IPS-18a (cell line): ENCODE measurements around the gene GPR156.

Experiments used
- H3K27ac ChIP-seq: one replicate; pipeline ENCODE4 v1.5.1; 2013; ENCODE audit warnings: low read length
- H3K27me3 ChIP-seq: one replicate; pipeline ENCODE4 v1.6.1; 2013; ENCODE audit warnings: mild to moderate bottlenecking, low read length; ENCODE audit not compliant: control insufficient read depth, insufficient read depth
- H3K36me3 ChIP-seq: one replicate; pipeline ENCODE4 v1.6.1; 2013; ENCODE audit warnings: low read depth, low read length; ENCODE audit not compliant: control insufficient read depth
- H3K4me1 ChIP-seq: one replicate; pipeline ENCODE4 v1.6.1; 2013; ENCODE audit warnings: low read depth, low read length; ENCODE audit not compliant: control insufficient read depth
- H3K4me3 ChIP-seq: one replicate; pipeline ENCODE4 v1.5.1; 2013; ENCODE audit warnings: low read length
- H3K9ac ChIP-seq: one replicate; pipeline ENCODE4 v1.6.1; 2013; ENCODE audit warnings: mild to moderate bottlenecking, low read length, moderate library complexity
- H3K9me3 ChIP-seq: one replicate; pipeline ENCODE4 v1.6.1; 2013; ENCODE audit warnings: low read depth, low read length; ENCODE audit not compliant: control insufficient read depth

The GPR156 gene

DNA sequence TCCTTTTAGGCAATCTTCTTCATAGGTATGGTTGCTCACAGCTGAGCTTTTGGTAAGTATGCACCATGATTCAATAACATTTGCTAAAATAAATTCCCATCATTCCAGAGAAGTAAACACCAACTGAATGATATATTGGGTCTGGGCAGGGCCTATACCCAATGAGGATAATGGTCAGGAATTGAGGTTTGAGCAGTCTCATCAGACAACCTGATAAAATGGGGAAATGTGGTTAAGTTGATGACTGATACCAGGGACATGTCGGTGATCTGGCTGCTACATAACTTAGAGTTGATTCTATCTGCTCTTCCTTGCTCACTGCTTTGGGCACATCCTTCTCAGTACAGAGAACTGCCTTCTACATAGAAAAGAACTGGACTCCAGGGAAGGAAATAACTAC, 92.9 kb downstream of the GPR156 start:
- Histone ChIP-seq H3K4me3 (no peak overlapping the region), H3K27me3 (no peaks in the 10 kb centered on the region), H3K9ac (no peak overlapping the region), H3K9me3 (no peaks in the 10 kb centered on the region), H3K36me3 (no peaks in the 10 kb centered on the region), H3K4me1 (no peaks in the 10 kb centered on the region), H3K27ac (no peak overlapping the region)

DNA sequence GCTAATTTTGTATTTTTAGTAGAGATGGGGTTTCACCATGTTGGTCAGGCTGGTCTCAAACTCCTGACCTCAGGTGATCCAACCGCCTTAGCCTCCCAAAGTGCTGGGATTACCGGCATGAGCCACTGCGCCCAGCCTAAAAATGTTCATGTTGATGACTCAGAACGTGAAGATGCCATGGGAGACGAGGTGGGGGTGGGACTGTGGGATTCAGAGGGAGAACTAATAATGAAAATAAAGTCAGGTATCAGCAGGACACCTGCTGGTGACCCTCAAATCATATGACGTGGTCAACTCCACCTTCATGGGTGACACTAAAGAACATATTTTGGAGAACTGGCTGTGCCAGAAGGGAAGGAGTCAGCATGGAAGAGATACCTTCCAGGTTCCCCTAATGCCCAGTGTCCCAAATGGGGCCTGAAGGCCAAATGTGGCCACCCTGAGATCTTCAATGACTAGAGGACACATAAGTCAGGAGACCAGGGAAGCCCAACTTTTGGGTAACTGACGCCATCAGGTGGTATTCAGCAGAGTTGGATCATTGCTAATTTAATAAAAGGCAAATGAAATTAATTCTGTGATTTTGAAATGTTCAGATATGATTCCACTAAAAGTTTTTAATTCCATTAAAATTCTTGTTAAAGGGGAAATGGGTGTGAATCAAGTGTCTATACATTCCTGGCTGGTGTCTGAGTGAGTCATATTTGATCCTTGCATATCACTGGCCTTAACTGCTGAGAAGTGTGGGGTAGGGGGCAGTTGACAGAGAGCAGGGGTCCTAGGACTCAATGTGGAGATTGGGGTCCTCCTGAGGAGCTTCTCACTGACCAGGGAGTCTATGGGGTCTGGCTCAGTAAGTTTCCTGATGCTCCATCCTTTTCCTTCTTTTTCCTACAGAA, 102.2 kb downstream of the GPR156 start:
- Histone ChIP-seq H3K27ac (no peak overlapping the region), H3K4me1 (no peaks in the 10 kb centered on the region), H3K9ac (no peak overlapping the region), H3K4me3 (no peak overlapping the region), H3K9me3 (no peaks in the 10 kb centered on the region), H3K27me3 (no peaks in the 10 kb centered on the region), H3K36me3 (no peaks in the 10 kb centered on the region)

DNA sequence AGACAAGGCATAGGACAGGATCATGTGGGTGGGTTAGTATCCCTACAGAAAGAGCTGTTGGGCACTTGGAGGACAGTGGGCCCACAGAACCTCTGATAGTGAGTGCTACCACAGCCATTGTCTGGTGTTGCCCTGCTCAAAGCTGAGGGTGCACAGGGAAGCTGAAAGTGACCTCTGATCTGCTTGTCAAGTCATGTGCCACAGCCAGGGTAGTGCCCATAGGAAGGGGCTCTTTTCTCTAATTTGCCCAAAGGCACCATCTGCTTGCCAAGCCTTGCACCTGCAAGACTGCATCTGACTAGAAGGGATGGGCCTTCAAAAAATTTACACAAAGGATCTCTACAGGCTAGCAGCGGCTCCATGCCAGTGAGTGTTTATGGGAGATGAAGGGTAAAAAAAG, 103.4 kb downstream of the GPR156 start:
- H3K9me3 ChIP-seq, result no peaks in the 10 kb centered on the region
- H3K4me3 ChIP-seq, result no peak overlapping the region
- H3K4me1 ChIP-seq, result no peaks in the 10 kb centered on the region
- no peaks in the 10 kb centered on the region for H3K27me3 ChIP-seq
- H3K27ac ChIP-seq, result no peak overlapping the region
- no peak overlapping the region for H3K9ac ChIP-seq
- no peaks in the 10 kb centered on the region for H3K36me3 ChIP-seq

DNA sequence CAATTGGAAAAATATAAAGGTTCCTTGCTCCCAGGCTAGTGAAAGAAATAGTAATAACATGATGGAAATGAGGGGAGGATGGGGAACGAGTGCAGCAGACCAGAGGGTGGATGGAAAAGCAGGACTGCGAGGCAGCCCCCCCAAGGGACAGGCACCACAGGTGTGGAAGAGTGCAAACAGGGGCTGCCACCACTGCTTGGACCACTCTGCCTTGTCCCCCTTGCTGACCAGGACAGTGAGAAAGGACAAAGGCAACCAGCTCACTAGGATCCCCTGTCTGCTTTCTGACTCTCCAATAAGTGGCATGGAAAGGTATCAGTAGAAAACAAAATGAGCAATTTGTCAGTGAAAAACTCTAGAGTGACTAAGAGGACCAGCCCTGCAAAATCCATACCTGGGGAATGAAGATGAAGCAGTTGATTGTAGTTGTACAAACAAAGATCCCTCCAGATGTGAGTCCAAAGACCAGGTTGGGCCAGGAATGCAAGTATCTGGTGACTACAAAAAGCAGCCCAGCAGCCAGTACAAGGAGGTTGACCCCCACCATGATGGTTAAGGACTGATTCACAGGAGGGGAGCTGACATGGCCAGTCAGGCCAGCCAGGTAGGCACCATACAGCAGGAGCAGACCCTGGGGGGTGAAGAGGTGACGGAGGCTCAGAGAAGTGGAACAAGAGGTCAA, 104.2 kb downstream of the GPR156 start:
- Histone ChIP-seq H3K9me3 (no peaks in the 10 kb centered on the region), H3K36me3 (no peaks in the 10 kb centered on the region), H3K4me1 (no peaks in the 10 kb centered on the region), H3K27ac (no peak overlapping the region), H3K4me3 (no peak overlapping the region), H3K9ac (no peak overlapping the region), H3K27me3 (no peaks in the 10 kb centered on the region)

GRCh38 chr3:120177707-120178306, 107.2 kb downstream of the GPR156 start:
- no peaks in the 10 kb centered on the region for H3K36me3 ChIP-seq
- H3K27me3 ChIP-seq, result no peaks in the 10 kb centered on the region
- no peak overlapping the region for H3K4me3 ChIP-seq
- H3K9ac ChIP-seq, result no peak overlapping the region
- H3K9me3 ChIP-seq, result no peaks in the 10 kb centered on the region
- H3K27ac ChIP-seq, result no peak overlapping the region
- H3K4me1 ChIP-seq, result no peaks in the 10 kb centered on the region

GRCh38 chr3:120177151-120177550, 107.9 kb downstream of the GPR156 start:
- no peak overlapping the region for H3K4me3 ChIP-seq
- no peaks in the 10 kb centered on the region for H3K36me3 ChIP-seq
- no peak overlapping the region for H3K27ac ChIP-seq
- H3K4me1 ChIP-seq, result no peaks in the 10 kb centered on the region
- H3K9ac ChIP-seq, result no peak overlapping the region
- no peaks in the 10 kb centered on the region for H3K9me3 ChIP-seq
- no peaks in the 10 kb centered on the region for H3K27me3 ChIP-seq

DNA sequence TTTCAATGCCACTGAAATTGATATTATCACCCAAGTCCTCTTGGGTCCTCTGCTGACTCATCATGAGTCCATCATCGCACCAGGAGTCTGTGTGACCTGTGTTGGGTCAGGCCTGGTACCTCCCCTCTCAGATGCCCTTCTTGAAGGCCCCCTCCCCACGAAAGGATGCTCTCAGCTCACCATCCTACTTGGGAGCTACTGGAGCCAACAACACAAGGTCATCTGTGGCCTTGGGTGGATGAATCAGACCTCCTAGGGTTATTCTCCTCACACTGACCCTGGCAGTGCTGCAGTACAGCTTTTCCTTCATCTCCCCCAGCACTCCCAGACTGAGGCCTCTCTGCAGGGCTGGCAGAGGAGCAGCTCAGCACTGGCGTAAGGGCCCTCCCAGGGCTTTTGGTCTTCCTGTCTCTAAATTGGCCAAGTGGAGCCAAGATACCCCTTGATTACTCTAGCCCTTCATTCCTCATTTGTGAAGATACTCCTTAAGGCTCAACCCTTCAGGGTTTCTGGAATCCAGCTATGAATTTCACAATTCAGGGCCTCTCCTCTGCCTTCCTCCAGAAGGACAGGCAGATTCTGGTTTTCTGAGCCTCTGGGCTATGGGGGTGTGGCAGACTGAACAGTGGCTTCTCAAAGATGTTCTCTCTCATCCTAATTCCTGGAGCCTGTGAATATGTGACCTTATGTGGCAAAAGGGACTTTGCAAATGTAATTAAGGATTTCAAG, 110.0 kb downstream of the GPR156 start:
- Histone ChIP-seq H3K9me3 (no peaks in the 10 kb centered on the region), H3K4me3 (no peak overlapping the region), H3K9ac (no peak overlapping the region), H3K27me3 (no peaks in the 10 kb centered on the region), H3K4me1 (no peaks in the 10 kb centered on the region), H3K27ac (no peak overlapping the region), H3K36me3 (no peaks in the 10 kb centered on the region)

DNA sequence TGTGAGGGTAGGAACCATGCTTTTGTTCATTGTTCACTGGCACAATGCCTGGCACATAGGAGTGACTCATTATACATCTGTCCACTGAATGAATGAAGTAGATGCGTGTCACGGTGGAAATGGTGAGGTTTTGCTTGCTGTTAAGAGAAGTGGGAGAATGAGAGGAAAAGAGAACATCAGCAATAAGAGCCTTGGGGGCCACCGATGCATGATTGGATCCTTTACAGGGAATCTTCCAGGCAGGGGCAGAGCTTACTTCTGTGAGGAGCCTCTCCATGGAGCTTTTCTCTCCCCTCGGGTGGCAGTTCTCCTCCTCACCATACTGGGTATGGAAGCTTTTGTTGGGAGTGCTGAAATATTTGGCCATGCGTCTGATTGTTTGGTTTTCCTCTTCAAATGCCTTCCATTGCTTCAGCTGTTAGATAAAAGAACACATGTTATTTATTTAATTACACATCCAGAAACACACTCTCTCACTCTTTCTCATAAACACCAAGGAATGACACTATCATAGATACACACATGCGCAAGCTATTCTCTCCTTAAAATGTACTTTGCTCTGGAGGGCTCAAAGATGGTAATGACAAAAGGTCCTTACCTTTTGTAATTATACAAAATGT, 111.9 kb downstream of the GPR156 start:
- Histone ChIP-seq H3K4me1 (no peaks in the 10 kb centered on the region), H3K27me3 (no peaks in the 10 kb centered on the region), H3K9ac (no peak overlapping the region), H3K4me3 (no peak overlapping the region), H3K36me3 (no peaks in the 10 kb centered on the region), H3K27ac (no peak overlapping the region), H3K9me3 (no peaks in the 10 kb centered on the region)

GRCh38 chr3:120172070-120172469, 113.0 kb downstream of the GPR156 start:
- Histone ChIP-seq H3K4me1 (no peaks in the 10 kb centered on the region), H3K36me3 (no peaks in the 10 kb centered on the region), H3K27ac (no peak overlapping the region), H3K4me3 (no peak overlapping the region), H3K9ac (no peak overlapping the region), H3K9me3 (no peaks in the 10 kb centered on the region), H3K27me3 (no peaks in the 10 kb centered on the region)

GRCh38 chr3:120171134-120171873, 113.7 kb downstream of the GPR156 start:
- Histone ChIP-seq H3K4me1 (no peaks in the 10 kb centered on the region), H3K4me3 (no peak overlapping the region), H3K27ac (no peak overlapping the region), H3K36me3 (no peaks in the 10 kb centered on the region), H3K27me3 (no peaks in the 10 kb centered on the region), H3K9me3 (no peaks in the 10 kb centered on the region), H3K9ac (no peak overlapping the region)
